NCI-H2196 (cell line): ENCODE data around the gene SLC43A1.

Experiments used
- DNase-seq: peaks from one replicate; lab custom pipeline; 2025; ENCODE audit not compliant: unreplicated experiment; lab: John Stamatoyannopoulos, UW

SLC43A1 gene

GRCh38 chr11:57529012-57529411 is 13.5 kb upstream of the SLC43A1 start:
- no peak for DNase-seq

GRCh38 chr11:57527056-57527631 is 11.6 kb upstream of the SLC43A1 start:
- DNase-seq, result peak; percentile 81

GRCh38 chr11:57523419-57523818 is 7.9 kb upstream of the SLC43A1 start:
- DNase-seq, result no peak

- DNase-seq, result no peak
Observed at GRCh38 chr11:57521116-57521515, 5.6 kb upstream of the SLC43A1 start.

- no peak for DNase-seq
Observed at GRCh38 chr11:57516061-57516443, 550 bp upstream of the SLC43A1 start.

- peak; percentile 29 for DNase-seq
Observed at GRCh38 chr11:57514538-57515331, 767 bp downstream of the SLC43A1 start.

GRCh38 chr11:57513911-57514537 is 1.5 kb downstream of the SLC43A1 start:
- DNase-seq, result peak; percentile 29

GRCh38 chr11:57513452-57513795 is 2.1 kb downstream of the SLC43A1 start:
- DNase-seq, result no peak

- DNase-seq, result no peak
Observed at GRCh38 chr11:57512646-57513451, 2.7 kb downstream of the SLC43A1 start.

GRCh38 chr11:57511741-57512430 is 3.6 kb downstream of the SLC43A1 start:
- no peak for DNase-seq

GRCh38 chr11:57508341-57509170 is 6.9 kb downstream of the SLC43A1 start:
- DNase-seq, result no peak

GRCh38 chr11:57506522-57506921 is 9.0 kb downstream of the SLC43A1 start:
- DNase-seq, result no peak

- no peak for DNase-seq
Observed at GRCh38 chr11:57504511-57504910, 11.0 kb downstream of the SLC43A1 start.

GRCh38 chr11:57502870-57503269 is 12.6 kb downstream of the SLC43A1 start:
- DNase-seq, result no peak

GRCh38 chr11:57502376-57502775 is 13.1 kb downstream of the SLC43A1 start:
- no peak for DNase-seq

- peak; percentile 42 for DNase-seq
Observed at GRCh38 chr11:57501953-57502352, 13.5 kb downstream of the SLC43A1 start.

GRCh38 chr11:57500926-57501325 is 14.6 kb downstream of the SLC43A1 start:
- no peak for DNase-seq

- no peak for DNase-seq
Observed at GRCh38 chr11:57500515-57500914, 15.0 kb downstream of the SLC43A1 start.

GRCh38 chr11:57499983-57500461 is 15.5 kb downstream of the SLC43A1 start:
- no peak for DNase-seq

GRCh38 chr11:57499413-57499982 is 16.0 kb downstream of the SLC43A1 start:
- DNase-seq, result peak; percentile 94
